Aorta (tissue), 5 donors: ENCODE results near the gene RBMS1. TPM values are rescaled to one million over a fixed set of nuclear protein-coding genes. Genes with fewer than 3 reads are reported as not detected.

Experiments
- ATAC-seq: fragments of 200-7000 bp; cut with Tn5 transposase; one replicate; pipeline ENCODE4 v1.9.1; 2022; ENCODE audit warnings: moderate library complexity; ENCODE audit not compliant: low FRiP score
- DNase-seq, 2 donors: peaks; one replicate each; pipeline ENCODE4 v3.0.0-alpha.2; 2020
- H3K27ac ChIP-seq, 2 donors: one replicate each; pipeline ENCODE4 v1.5.1; 2013; ENCODE audit warnings: low read length in 2 of 2, mild to moderate bottlenecking in 2 of 2, moderate library complexity in 2 of 2, control low read depth in 1 of 2, inconsistent platforms in 1 of 2, low read depth in 1 of 2
- H3K27me3 ChIP-seq, 2 donors: one replicate each; pipeline ENCODE4 v1.6.1; 2013; ENCODE audit warnings: control low read depth in 1 of 2, low read length in 1 of 2, mild to moderate bottlenecking in 1 of 2, moderate library complexity in 1 of 2; ENCODE audit not compliant: insufficient read depth in 2 of 2, control insufficient read depth in 1 of 2
- H3K36me3 ChIP-seq, 2 donors: one replicate each; pipeline ENCODE4 v1.6.1; 2013; ENCODE audit warnings: control low read depth in 1 of 2, low read length in 1 of 2, mild to moderate bottlenecking in 1 of 2; ENCODE audit not compliant: insufficient read depth in 2 of 2, control insufficient read depth in 1 of 2
- H3K4me1 ChIP-seq, 2 donors: one replicate each; pipeline ENCODE4 v1.6.1; 2013; ENCODE audit warnings: low read length in 2 of 2, control low read depth in 1 of 2, mild to moderate bottlenecking in 1 of 2, moderate library complexity in 1 of 2; ENCODE audit not compliant: insufficient read depth in 2 of 2, control insufficient read depth in 1 of 2
- H3K4me3 ChIP-seq, 2 donors: one replicate each; pipeline ENCODE4 v1.5.1; 2013; ENCODE audit warnings: low read length in 2 of 2, control low read depth in 1 of 2, mild to moderate bottlenecking in 1 of 2
- H3K9me3 ChIP-seq: one replicate; pipeline ENCODE4 v1.6.1; 2013; ENCODE audit warnings: mild to moderate bottlenecking, low read length; ENCODE audit not compliant: control insufficient read depth
- WGBS, 2 donors: extraction: QIAGEN DNeasy Blood & Tissue Kit; methylation state at CpG; one replicate each; pipeline ENCODE4 v1.1.7; 2013; 5-methylcytosine and 5-hydroxymethylcytosine counted together
- intact Hi-C, 2 donors: fragments of 100-400 bp; cut with DNase I; formaldehyde crosslinking; loops; one replicate each; pipeline versions ENCODE4 v1.14.2 to v1.15.0; 2022
- polyA plus RNA-seq, 2 donors: library from polyadenylated mRNA; stranded (reverse); fragments of 200-250 nt; gene quantifications; one replicate each; pipeline ENCODE4 v1.2.3, GENCODE V29; 2013
- total RNA-seq, 2 donors: library from RNA; stranded (reverse); fragmentation: NEBNext Ultra II Directional; extraction: Animal tissue kit (Norgen Biotek cat#: 25700); gene quantifications; one replicate each; pipeline ENCODE4 v1.2.1, GENCODE V29; 2021
- donor health status: healthy with polysubstance abuse.
- donor health status: Bipolar disorder and iron deficiency.
- donor health status: DM: no; HTN: no; CAD: no.
- donor health status: DM: no; HTN: no; CAD: no.
- donor health status: DM: yes; HTN: yes; CAD: no.

RBMS1 gene
- total and polyA plus RNA-seq, 4 donors: 32.8 to 146 (median 99.3) TPM

DNA sequence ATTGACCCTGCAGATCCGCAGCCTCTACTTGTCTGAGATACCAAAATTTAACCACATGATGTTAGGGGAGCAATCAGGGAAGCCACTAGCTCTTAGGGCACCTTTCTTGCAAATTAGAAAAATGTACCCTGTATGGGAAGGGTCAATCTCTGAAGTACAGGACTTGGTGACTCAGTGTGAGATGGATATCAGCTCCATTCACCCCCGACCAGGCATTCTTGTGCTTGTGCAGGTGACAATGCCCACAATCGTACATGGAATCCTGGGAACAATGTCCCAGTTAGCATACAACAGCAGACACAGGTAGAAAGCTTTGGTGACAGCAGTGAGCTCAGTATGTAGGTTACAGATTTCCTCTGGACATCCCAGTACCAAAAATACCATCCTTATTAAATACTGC is 155.9 kb downstream of the RBMS1 start:
- H3K9me3 ChIP-seq: no peaks in the 10 kb centered on the region
- no peak for ATAC-seq
- no peak overlapping the region for H3K4me3 ChIP-seq
- 52 to 59% methylated on average over 3 of the region's 3 CpGs for WGBS, 2 donors
- no peaks in the 10 kb centered on the region for H3K36me3 ChIP-seq
- peaks cover 5 to 6% of the 10 kb centered on the region in 2 donors for H3K4me1 ChIP-seq
- H3K27ac ChIP-seq: no peak overlapping the region
- DNase-seq: no peak
- intact Hi-C loops: loop anchor here in 1 of 2 donors (5.0 to 10.0 kb wide), 2 partner anchors 35 to 157 kb away; partner anchors contain the start of gene RBMS1
- H3K27me3 ChIP-seq: no peaks in the 10 kb centered on the region

DNA sequence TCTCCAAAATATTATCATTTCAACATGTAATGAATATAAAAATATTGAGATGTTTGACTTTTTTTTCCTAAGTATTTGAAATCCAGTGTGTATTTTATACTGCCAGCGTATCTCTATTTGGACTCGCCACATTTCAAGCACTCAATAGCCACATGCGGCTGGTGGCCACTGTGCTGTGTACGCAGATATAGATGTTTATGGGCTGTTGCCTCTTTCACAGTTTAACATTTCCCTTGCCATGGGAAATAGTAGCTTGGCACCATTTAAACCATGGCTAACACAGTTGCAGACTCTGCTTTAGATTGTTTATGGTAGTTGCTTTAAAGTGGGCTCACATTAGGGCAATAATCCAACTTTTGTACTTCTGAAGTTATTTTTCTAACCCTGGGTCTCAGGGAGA is 157.0 kb downstream of the RBMS1 start:
- no peak overlapping the region for H3K27ac ChIP-seq
- DNase-seq: no peak
- H3K4me3 ChIP-seq: no peak overlapping the region
- peaks cover 5 to 6% of the 10 kb centered on the region in 2 donors for H3K4me1 ChIP-seq
- intact Hi-C loops: loop anchor here in 1 of 2 donors (5.0 to 10.0 kb wide), 2 partner anchors 36 to 158 kb away; partner anchors contain the start of gene RBMS1
- no peaks in the 10 kb centered on the region for H3K36me3 ChIP-seq
- H3K9me3 ChIP-seq: no peaks in the 10 kb centered on the region
- 56 to 85% methylated on average over 4 of the region's 4 CpGs for WGBS, 2 donors
- no peak for ATAC-seq
- H3K27me3 ChIP-seq: no peaks in the 10 kb centered on the region

DNA sequence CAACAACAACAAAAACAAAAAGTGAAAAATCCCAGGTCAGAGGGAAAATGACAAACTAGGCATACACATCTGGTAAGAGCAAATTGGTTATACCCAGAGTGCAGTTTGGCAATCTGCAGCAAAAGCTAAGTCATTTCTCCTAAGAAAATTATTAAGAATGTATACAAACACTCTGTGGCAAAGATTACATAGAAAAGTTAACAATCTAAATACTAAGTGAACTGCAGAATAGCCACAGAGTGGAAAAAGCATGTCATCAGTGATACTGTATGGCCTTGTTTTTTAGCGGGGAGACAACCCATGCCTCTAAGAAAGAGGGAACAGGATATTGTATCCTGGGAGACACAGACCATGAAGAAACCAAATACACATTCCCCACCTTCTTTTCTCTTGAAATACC is 157.5 kb downstream of the RBMS1 start:
- ATAC-seq (no peak), DNase-seq (no peak)
- Histone ChIP-seq H3K4me3 (no peak overlapping the region), H3K4me1 (peaks cover 5 to 6% of the 10 kb centered on the region in 2 donors), H3K27ac (no peak overlapping the region), H3K27me3 (no peaks in the 10 kb centered on the region), H3K36me3 (peaks cover 0 to 2% of the 10 kb centered on the region in 2 donors), H3K9me3 (no peaks in the 10 kb centered on the region)
- 31 to 43% methylated on average over 1 of the region's 1 CpG for WGBS, 2 donors
- intact Hi-C loops: loop anchor here in 1 of 2 donors (5.0 to 10.0 kb wide), 2 partner anchors 36 to 159 kb away; partner anchors contain the start of gene RBMS1

DNA sequence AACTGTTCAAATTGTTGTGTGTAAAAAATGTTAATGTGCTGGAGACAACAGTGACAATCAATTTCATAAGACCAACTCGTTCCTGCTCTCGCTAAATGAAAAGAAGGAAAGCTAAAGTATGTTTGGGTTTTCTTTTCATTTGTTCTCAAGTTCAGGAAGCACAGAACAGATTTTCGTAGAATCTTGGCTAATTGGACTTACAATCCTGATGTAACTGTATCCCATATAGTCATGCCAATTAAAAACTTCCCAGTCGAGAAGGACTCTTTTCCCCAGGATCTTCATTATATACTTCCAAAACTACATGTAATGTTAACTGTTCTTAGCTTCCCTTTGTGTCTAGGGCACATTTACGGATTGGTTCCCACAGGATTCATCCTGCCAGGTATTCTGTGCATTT is 158.2 kb downstream of the RBMS1 start:
- ATAC-seq (no peak), DNase-seq (no peak)
- Histone ChIP-seq H3K36me3 (peaks cover 0 to 2% of the 10 kb centered on the region in 2 donors), H3K27ac (no peak overlapping the region), H3K4me3 (no peak overlapping the region), H3K4me1 (peaks cover 8 to 10% of the 10 kb centered on the region in 2 donors), H3K9me3 (no peaks in the 10 kb centered on the region), H3K27me3 (no peaks in the 10 kb centered on the region)
- WGBS, 2 donors: 59 to 66% methylated on average over 5 of the region's 5 CpGs
- intact Hi-C loops: loop anchor here in 1 of 2 donors (5.0 to 10.0 kb wide), 2 partner anchors 37 to 159 kb away; partner anchors contain the start of gene RBMS1

DNA sequence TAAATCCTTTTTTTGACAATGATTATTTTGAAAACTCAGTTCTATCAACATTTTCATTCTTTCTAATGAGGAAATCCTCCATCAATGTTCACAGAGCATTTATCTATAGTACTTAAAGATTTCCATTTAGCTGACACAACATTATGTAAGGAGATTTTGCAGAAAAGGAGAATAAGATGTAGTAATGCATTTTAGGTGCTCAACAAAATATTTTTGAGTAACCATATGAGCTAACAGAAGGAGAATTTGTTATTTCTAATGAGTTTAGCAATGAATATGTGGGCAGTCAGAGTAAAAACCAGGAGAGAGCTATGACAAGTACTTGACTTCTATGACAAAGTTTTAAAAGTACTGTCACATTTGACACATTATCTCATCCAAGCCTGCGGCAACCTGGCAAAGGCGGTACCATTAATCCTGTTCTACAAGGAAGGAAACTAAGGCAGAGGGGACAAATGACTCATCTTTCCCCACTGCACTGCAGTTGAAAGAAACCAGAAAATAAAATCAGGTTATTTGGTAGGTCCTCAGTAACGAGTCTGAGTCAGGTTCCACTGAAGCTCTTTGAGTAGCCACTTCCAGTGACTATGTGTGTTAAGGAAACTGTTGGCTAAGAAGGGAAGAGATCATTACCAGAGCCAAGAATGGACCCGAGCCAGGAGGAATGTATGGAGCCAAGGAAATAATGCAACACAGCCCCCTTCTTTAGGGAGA is 159.4 kb downstream of the RBMS1 start:
- H3K36me3 ChIP-seq: peaks cover 0 to 2% of the 10 kb centered on the region in 2 donors
- no peak overlapping the region for H3K4me3 ChIP-seq
- peaks cover 8 to 10% of the 10 kb centered on the region in 2 donors for H3K4me1 ChIP-seq
- no peaks in the 10 kb centered on the region for H3K27me3 ChIP-seq
- no peak for DNase-seq
- H3K9me3 ChIP-seq: no peaks in the 10 kb centered on the region
- no peak overlapping the region for H3K27ac ChIP-seq
- intact Hi-C loops: loop anchor here in 1 of 2 donors (5.0 to 10.0 kb wide), 2 partner anchors 73 to 161 kb away; partner anchors contain the start of gene RBMS1
- 43 to 45% methylated on average over 4 of the region's 4 CpGs for WGBS, 2 donors
- ATAC-seq: no peak

DNA sequence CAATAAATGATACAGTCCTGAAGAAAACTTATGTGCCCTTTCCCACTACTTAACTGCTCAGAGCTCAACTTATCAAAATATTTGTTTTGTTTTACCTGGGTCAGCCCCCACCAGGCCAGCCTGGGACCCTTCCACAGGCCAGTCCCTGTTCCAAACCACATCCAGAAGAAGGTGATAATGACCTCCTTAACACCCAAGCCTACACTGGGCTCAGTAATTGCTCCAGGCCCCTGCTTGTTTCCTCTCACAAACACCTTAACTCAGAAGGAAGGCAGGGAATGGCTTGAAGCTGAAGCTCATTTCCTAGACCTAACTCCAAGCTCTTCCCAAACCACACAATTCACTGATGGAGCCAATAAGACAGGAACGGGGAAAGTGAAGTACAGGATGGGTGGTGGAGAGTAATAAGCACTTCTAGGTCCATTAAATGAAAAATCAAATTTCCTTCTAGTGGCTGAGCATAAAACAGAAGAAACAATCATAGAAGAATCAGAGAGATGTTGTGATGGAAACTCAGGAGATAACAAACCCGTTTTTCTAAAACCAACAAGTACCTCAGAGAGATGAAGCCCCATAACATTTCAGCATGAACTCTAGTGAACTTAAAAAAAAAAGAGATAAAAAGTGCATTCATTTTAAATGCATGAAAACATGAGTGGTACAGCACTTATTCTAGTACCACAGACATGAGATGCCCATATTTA is 160.1 kb downstream of the RBMS1 start:
- H3K27ac ChIP-seq: no peak overlapping the region
- H3K9me3 ChIP-seq: no peaks in the 10 kb centered on the region
- no peaks in the 10 kb centered on the region for H3K27me3 ChIP-seq
- H3K36me3 ChIP-seq: peaks cover 0 to 2% of the 10 kb centered on the region in 2 donors
- no peak overlapping the region for H3K4me3 ChIP-seq
- intact Hi-C loops: loop anchor here in 1 of 2 donors (5.0 to 10.0 kb wide), 2 partner anchors 74 to 161 kb away; partner anchors contain the start of gene RBMS1
- 55 to 61% methylated on average over 2 of the region's 2 CpGs for WGBS, 2 donors
- peaks cover 5 to 12% of the 10 kb centered on the region in 2 donors for H3K4me1 ChIP-seq
- ATAC-seq (no peak), DNase-seq (no peak)

DNA sequence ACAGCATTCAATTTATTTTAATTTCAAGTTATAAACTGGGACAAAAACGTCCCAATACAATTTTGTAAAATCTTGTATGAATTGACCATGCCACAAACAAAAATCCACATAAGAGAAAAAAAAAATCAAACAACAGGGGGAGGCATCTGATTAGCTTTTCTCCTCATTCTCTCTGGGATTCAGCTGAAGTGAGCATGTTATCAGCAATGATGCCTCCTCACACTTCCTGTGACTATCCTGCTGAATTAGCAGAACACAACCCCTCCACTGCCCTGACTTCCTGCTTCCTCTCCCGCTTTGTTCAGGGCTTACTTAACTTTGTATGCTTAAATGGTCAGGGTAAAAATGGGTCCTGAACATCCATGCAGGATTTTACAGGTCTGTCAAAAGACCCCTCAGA is 161.3 kb downstream of the RBMS1 start:
- intact Hi-C loops: loop anchor here in 1 of 2 donors (5.0 to 10.0 kb wide), 2 partner anchors 75 to 162 kb away; partner anchors contain the start of gene RBMS1
- Histone ChIP-seq H3K4me1 (peaks cover 5 to 14% of the 10 kb centered on the region in 2 donors), H3K36me3 (peaks cover 0 to 2% of the 10 kb centered on the region in 2 donors), H3K27me3 (no peaks in the 10 kb centered on the region), H3K9me3 (no peaks in the 10 kb centered on the region), H3K4me3 (no peak overlapping the region), H3K27ac (no peak overlapping the region)
- peak; percentile 45 for ATAC-seq
- WGBS, 2 donors: 75 to 85% methylated on average over 2 of the region's 2 CpGs
- DNase-seq: no peak

DNA sequence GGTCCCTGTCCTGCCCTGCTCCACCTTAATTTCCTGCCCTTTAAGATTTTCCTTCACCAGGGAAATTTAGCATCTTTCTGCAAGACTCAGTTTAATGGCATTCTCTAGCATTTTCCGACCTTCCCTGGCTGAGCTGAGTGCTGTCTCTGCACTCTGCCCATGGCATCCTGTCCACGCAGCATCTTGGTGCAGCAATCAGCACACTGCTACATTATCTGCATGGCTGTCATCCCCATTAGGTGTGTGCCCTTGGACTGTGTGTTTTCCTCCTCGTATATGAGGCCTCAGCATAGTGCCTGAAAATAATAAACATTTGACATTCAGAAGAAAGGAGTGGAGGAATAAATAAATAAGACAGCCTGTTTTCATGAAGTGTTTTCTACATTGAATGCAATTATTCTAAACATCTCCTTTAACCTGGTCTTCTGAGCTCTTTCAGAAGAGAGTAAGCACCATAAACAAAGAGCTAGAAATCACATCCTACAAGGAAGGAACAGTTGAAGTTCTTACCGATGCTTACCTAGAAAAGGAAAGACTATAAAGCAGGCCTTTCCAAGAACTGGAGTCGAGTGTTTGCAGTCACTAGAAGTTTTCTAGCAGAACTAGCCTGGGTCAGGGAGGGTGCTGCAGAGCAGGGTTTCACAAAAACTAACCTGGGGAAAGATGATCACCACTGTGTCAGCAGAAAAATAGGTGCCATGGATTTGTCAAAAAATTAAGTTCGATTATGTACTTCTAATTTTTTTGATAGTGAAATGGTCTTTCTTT is 162.2 kb downstream of the RBMS1 start:
- H3K27ac ChIP-seq: no peak overlapping the region
- ATAC-seq (no peak), DNase-seq (no peak)
- no peaks in the 10 kb centered on the region for H3K9me3 ChIP-seq
- H3K4me1 ChIP-seq: peaks cover 5 to 14% of the 10 kb centered on the region in 2 donors
- WGBS, 2 donors: 52 to 53% methylated on average over 6 of the region's 6 CpGs
- H3K27me3 ChIP-seq: no peaks in the 10 kb centered on the region
- no peak overlapping the region for H3K4me3 ChIP-seq
- intact Hi-C loops: loop anchor here in 1 of 2 donors (5.0 to 10.0 kb wide), 2 partner anchors 76 to 163 kb away; partner anchors contain the start of gene RBMS1
- peaks cover 0 to 2% of the 10 kb centered on the region in 2 donors for H3K36me3 ChIP-seq
